ENCODE data around the gene INTS3.

The INTS3 gene

GRCh38 chr1:153791648-153792253 is 63.9 kb downstream of the INTS3 start:
- no peak for TF ChIP-seq CTCF (IDR thresholded peaks at IDR 0.05; ENCODE audit: low read depth, low read length)
- H3K4me3 ChIP-seq (ENCODE audit: low read depth, low read length): peak overlapping the region; percentile 40

GRCh38 chr1:153792631-153793041 is 64.8 kb downstream of the INTS3 start:
- no peak overlapping the region for H3K4me3 ChIP-seq (ENCODE audit: low read depth, low read length)
- TF ChIP-seq CTCF (IDR thresholded peaks at IDR 0.05; ENCODE audit: low read depth, low read length): no peak

GRCh38 chr1:153793261-153793972 is 65.6 kb downstream of the INTS3 start:
- no peak for TF ChIP-seq CTCF (IDR thresholded peaks at IDR 0.05; ENCODE audit: low read depth, low read length)
- H3K4me3 ChIP-seq (ENCODE audit: low read depth, low read length): no peak overlapping the region

- no peak overlapping the region for H3K4me3 ChIP-seq (ENCODE audit: low read depth, low read length)
- no peak for TF ChIP-seq CTCF (IDR thresholded peaks at IDR 0.05; ENCODE audit: low read depth, low read length)
Observed at GRCh38 chr1:153793973-153794615, 66.2 kb downstream of the INTS3 start.

GRCh38 chr1:153794624-153795329 is 66.9 kb downstream of the INTS3 start:
- H3K4me3 ChIP-seq (ENCODE audit: low read depth, low read length): no peak overlapping the region
- no peak for TF ChIP-seq CTCF (IDR thresholded peaks at IDR 0.05; ENCODE audit: low read depth, low read length)

GRCh38 chr1:153795330-153795837 is 67.5 kb downstream of the INTS3 start:
- no peak for TF ChIP-seq CTCF (IDR thresholded peaks at IDR 0.05; ENCODE audit: low read depth, low read length)
- H3K4me3 ChIP-seq (ENCODE audit: low read depth, low read length): no peak overlapping the region
